AG04449 (cell line): Measurements from ENCODE around the gene STAT4.

Experiments used
- CTCF ChIA-PET: fragments of 350-600 bp; formaldehyde crosslinking; extraction: SDS; loops from one replicate; lab custom pipeline; 2021; ENCODE audit warnings: antibody characterized with exemption; lab: Yijun Ruan, JAX
- POLR2A ChIA-PET: fragments of 400-600, 350-600 bp; formaldehyde crosslinking; extraction: SDS; loops from one replicate; lab custom pipeline; 2020; ENCODE audit warnings: antibody characterized with exemption, inconsistent platforms; lab: Yijun Ruan, JAX
- DNase-seq: peaks from one replicate; pipeline ENCODE4 v3.0.0-alpha.2; 2010; ENCODE audit warnings: low read depth, low spot score
- H3K4me3 ChIP-seq: 2 replicates; pipeline ENCODE4 v1.5.1; 2011; ENCODE audit warnings: low read depth, mild to moderate bottlenecking, control low read depth, low read length
- TF ChIP-seq, protein P1 (sequence below): IDR thresholded peaks from one replicate; pipeline ENCODE4 v1.5.1; 2011; ENCODE audit warnings: mild to moderate bottlenecking, moderate library complexity, low read length, control low read depth, inconsistent platforms; ENCODE audit not compliant: insufficient read depth; ENCODE audit errors: missing control alignments

STAT4 gene

DNA sequence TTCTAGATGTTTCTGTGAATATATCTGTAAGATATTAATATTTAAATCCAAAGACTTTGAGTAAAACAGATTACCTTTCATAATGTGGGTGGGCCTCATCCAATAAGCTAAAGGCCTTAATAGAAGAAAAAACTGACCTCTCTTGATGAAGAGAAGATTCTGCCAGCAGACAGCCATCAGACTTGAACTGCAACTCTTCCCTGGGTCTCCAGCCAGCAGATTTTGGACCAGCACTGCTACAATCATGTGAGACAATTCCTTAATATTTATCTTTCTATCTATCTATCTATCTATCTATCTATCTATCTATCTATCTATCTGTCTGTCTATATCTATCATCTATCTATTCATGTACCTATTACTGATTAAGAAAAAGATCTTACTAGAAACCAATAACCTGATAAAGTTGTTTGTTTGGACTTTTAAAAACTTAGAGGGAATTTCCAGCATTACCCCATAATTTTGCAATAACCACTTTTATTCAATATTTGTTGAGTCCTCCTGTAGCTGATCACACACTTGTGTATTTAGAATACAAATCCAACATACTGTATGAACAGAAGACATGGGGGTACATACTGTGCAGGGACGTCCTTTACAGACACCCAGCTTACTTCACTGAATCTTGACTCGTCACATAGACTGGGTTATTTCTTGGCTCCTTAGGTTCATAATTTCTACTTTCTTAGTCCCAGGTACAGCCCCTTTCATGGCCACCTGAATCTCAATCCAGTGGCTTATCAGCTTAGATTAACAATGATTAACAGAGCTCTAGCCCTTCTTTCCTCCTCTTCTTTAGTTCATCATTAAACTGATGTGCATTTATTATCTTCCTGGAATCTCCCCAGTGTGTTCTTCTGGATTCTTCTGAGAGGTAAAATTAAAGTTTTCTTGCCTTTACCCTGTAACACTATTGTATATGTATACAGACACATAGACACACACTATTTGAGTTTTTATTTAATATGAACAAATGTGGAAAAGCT lies 27.2 kb upstream of the STAT4 start:
- DNase-seq = no peak
- H3K4me3 ChIP-seq = no peak overlapping the region
- ChIA-PET POLR2A (no interaction called here), CTCF (interaction anchor here (0.8 to 3.2 kb wide), 3 partner anchors 122 to 344 kb away, joined by 3 to 8 read pairs (median 4); no protein-coding TSS in a partner anchor)
- TF ChIP-seq, protein P1, sequence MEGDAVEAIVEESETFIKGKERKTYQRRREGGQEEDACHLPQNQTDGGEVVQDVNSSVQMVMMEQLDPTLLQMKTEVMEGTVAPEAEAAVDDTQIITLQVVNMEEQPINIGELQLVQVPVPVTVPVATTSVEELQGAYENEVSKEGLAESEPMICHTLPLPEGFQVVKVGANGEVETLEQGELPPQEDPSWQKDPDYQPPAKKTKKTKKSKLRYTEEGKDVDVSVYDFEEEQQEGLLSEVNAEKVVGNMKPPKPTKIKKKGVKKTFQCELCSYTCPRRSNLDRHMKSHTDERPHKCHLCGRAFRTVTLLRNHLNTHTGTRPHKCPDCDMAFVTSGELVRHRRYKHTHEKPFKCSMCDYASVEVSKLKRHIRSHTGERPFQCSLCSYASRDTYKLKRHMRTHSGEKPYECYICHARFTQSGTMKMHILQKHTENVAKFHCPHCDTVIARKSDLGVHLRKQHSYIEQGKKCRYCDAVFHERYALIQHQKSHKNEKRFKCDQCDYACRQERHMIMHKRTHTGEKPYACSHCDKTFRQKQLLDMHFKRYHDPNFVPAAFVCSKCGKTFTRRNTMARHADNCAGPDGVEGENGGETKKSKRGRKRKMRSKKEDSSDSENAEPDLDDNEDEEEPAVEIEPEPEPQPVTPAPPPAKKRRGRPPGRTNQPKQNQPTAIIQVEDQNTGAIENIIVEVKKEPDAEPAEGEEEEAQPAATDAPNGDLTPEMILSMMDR = no peak

DNA sequence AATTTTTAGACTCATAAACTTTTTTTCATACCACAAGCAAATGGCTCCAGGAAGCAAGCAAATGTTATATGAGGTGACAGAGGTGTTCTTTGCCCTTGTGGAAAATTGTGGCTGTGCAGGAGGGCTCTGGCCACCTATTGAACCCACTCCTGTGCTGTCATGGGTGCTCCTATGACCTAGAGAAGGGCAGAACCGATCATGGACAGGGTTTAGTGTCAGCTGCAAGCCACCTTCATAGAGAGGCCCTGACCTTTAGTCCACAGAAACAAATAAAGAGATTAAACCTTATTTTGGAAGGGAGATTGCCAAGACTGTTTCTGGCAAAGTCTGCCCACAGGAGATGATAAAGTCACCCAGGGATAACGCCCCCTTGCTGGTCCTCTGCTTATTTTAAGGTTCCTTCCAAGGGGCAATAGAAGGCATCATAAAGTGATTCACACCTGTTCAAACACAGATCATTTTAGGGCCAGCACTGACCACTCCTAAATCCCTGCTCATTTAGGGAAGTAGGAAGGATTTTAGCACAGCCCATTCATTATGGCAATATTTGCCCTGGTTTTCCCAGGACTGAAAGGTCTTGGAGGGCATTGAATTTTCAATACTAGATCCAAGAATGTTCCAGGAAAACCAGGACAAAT lies 26.1 kb upstream of the STAT4 start:
- no peak overlapping the region for H3K4me3 ChIP-seq
- DNase-seq = no peak
- ChIA-PET CTCF (interaction anchor here (1.7 to 3.2 kb wide), 2 partner anchors 41 to 324 kb away, joined by 6 to 8 read pairs; no protein-coding TSS in a partner anchor), POLR2A (no interaction called here)
- TF ChIP-seq, protein P1 = no peak

DNA sequence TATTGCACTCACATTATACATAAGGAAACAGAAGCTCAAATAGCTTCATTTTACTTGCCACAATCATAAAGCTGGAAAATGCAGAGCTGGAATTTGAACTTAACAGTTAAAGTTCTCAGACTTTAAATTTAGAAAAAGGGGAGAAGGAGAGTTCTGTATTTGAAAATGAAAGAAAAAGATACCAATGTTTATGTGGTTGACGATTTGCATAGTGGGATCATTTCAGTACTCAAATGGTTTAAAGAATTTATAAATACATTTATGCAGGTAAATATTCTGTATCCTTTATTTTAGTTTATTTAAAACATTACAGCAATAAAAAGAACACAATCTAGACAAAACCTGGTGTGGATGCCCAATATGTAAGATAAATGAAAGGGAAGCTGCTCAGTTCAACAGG lies 25.5 kb upstream of the STAT4 start:
- DNase-seq = no peak
- no peak overlapping the region for H3K4me3 ChIP-seq
- TF ChIP-seq, protein P1 = no peak
- ChIA-PET CTCF (interaction anchor here (0.6 to 3.2 kb wide), 4 partner anchors 8 to 390 kb away, joined by 3 to 8 read pairs (median 7); no protein-coding TSS in a partner anchor), POLR2A (no interaction called here)

DNA sequence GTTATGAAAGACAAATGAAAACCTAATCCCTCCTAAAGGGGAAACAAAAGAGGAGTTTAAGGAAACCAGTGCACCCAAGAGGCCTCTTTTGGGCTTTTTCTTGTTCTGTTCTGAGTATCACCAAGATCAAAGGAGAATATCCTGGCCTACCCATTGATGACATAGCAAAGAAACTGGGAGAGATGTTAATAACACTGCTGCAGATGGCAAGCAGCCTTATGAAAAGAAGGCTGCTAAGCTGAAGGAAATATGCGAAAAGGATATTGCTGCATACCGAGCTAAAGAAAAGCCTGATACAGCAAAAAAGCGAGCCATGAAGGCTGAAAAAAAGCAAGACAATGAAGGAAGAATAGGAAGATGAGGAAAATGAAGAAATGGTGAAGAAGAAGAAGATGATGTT lies 23.6 kb upstream of the STAT4 start:
- H3K4me3 ChIP-seq = no peak overlapping the region
- CTCF ChIA-PET = interaction anchor here (1.0 to 22.9 kb wide), 11 partner anchors 9 to 347 kb away, joined by 3 to 542 read pairs (median 7); no protein-coding TSS in a partner anchor
- TF ChIP-seq, protein P1 = no peak
- DNase-seq = no peak
- POLR2A ChIA-PET = no interaction called here

DNA sequence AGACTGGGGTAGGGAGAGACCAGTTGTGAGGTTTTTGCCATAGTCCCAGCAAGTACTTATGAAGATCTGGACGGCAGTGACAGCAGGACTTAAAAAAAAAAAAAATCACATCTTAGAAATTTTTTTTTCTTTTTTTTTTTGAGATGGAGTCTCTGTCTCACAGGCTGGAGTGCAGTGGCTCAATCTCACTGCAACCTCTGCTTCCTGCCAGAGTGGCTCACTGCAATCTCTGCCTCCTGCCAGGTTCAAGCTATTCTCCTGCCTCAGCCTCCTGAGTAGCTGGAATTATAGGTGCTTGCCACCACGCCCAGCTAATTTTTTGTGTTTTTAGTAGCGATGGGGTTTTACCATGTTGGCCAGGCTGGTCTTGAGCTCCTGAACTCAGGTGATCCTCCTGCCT lies 22.4 kb upstream of the STAT4 start:
- H3K4me3 ChIP-seq = no peak overlapping the region
- no peak for DNase-seq
- ChIA-PET POLR2A (no interaction called here), CTCF (interaction anchor here (0.6 to 22.9 kb wide), 8 partner anchors 17 to 348 kb away, joined by 3 to 542 read pairs (median 8); no protein-coding TSS in a partner anchor)
- TF ChIP-seq, protein P1 = no peak
